NOMO-1 (cell line): ENCODE data around the gene PUSL1.

Experiments
- DNase-seq, 2 experiments: peaks; one replicate each; lab custom pipeline; 2025; ENCODE audit not compliant: unreplicated experiment in 2 of 2; lab: John Stamatoyannopoulos, UW

The PUSL1 gene

DNA sequence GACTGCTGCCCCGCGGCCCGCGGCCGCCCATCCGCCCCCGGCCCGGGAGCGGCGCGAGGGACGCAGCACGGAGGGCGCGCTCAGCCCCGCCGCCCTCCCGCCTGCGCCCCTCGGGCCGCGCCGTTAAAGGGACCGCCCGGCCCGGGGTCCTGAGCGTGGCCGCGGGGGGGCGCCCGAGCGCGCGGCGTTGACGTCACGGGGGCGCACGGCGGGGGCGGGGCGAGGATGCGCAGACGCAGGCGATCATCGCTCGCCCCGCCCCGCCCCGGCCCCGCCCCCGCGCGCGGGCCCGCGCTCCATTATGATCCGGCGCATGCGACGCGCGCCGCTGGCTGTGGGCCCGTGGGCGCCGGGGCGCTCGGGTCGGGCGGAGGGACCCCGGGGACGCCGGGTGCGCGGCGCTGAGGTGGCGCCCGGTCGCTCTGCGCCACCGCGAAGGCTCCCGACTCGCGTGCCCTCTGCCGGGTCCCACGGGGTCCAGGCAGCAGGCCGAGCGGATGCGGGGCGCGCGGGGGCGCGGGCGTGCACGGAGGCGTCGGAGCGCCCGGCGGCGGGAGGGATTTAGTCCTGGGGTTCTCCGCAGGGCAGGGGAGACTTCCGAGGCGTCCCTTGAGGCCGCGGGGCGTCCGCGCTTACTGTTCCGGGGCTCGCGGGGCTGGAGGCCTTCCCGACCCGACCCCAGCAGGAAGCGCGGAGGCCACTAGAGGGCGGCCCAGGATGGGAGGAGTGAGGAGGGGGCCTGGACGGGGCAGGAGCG, 41.0 kb downstream of the PUSL1 start, which contains the start of gene DVL1:
DVL1 (minus strand) TSS at position 163 of the 757 bp plus-strand sequence. CDS start 353 bp downstream, outside the sequence.
- DNase-seq, result peak; percentile 18 to 68

GRCh38 chr1:1351511-1352427, 43.4 kb downstream of the PUSL1 start:
- no peak for DNase-seq

GRCh38 chr1:1352786-1353388, 44.5 kb downstream of the PUSL1 start:
- DNase-seq, result no peak

DNA sequence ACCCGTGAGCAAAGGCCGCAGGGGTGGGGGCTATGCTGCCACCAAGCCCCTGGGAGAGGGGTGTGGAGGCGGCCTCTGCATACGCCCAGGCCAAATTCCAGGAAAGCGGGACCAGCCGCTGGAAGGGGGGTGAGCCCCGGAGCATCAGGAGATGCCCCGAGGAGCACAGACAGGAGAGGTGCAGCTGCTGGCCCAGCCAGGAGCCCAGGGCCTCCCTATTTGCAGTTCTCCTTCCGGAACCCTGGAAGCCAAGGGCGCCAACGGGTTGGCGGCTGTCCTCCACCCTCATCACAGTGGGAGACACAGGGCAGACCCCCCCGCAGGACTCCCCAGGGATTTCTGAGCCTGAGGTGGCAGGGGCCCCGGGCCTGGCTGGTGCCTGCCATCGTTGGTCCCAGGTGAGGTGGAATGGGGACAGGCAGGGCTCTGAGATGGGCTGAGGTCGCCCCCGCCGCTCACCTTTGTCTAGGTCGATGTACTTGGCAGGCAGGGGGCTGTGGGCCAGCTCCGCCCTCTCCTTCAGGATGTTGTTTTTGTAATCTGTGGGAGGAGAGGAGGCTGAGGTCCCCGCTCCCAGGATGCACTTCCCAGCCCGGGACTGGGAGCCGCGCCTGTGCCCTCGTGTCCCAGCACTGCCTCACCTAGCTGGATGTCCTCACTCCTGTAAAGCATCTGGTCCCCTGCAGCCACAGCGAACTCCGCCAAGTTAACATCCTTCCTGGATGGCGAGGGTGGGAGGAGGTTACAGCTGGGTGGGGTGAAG, 45.2 kb downstream of the PUSL1 start:
- DNase-seq, result no peak

GRCh38 chr1:1354271-1355247, 46.2 kb downstream of the PUSL1 start:
- DNase-seq, result no peak

- peak; percentile 34 to 48 for DNase-seq
Observed at GRCh38 chr1:1355416-1355815, 47.0 kb downstream of the PUSL1 start.

DNA sequence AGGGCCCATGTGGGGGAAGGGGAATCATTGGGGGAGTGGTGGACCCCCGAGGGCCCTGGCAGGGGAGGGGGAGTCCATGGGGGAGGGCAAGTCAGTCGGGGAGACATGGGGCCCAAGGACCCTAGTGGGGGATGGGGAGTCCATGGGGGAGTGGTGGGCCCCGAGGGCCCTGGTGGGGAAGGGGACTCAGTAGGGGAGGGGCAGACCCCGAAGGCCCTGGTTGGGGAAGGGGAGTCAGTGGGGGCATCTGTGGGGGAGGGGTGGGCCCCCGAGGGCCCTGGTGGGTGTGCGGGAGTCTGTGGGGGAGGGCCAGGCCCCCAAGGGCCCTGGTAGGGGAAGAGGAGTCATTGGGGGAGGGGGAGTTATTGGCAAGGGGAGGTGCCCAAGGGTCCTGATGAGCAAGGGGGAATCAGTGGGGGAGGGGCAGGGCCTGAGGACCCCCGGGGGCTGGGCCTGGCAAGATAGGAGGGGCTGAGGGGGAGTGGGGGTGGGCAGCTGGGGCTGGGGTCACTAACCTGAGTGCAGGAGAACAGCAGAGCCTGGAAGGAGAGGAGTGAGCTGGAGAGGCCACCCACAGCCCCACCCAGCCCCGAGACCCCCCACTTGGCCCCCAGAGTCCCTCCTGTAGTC, 47.9 kb downstream of the PUSL1 start:
- DNase-seq, result no peak

DNA sequence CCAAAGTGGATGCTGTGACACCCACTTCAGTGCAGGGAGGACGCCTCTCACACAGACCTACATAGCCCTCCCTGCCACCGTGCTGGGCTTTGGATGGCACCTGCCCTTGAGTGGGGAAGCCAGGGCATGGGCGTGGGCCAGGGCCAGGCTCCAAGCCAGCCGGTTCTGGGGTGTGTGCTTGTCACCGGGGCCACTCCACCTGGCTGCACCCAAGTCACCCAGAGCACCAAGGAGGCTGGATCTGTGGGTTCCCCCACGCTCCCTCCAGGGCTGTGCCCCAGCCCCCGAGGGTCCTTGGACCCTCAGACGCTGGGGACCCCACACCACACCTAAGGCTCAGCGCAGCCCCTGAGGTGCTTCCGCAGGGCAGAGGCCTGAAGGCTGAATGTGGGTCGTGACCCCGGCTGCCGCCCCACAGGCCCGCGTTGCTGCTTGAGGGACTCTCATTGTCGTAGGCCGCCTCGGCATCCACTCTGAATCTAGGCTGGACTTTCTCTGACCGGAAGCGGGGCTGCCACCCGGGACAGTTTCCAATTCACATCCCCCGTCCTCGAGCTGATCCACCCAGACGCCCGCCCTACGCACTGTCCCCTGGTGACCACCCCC, 48.5 kb downstream of the PUSL1 start:
- no peak for DNase-seq

- DNase-seq, result no peak
Observed at GRCh38 chr1:1357871-1358432, 49.6 kb downstream of the PUSL1 start.

DNA sequence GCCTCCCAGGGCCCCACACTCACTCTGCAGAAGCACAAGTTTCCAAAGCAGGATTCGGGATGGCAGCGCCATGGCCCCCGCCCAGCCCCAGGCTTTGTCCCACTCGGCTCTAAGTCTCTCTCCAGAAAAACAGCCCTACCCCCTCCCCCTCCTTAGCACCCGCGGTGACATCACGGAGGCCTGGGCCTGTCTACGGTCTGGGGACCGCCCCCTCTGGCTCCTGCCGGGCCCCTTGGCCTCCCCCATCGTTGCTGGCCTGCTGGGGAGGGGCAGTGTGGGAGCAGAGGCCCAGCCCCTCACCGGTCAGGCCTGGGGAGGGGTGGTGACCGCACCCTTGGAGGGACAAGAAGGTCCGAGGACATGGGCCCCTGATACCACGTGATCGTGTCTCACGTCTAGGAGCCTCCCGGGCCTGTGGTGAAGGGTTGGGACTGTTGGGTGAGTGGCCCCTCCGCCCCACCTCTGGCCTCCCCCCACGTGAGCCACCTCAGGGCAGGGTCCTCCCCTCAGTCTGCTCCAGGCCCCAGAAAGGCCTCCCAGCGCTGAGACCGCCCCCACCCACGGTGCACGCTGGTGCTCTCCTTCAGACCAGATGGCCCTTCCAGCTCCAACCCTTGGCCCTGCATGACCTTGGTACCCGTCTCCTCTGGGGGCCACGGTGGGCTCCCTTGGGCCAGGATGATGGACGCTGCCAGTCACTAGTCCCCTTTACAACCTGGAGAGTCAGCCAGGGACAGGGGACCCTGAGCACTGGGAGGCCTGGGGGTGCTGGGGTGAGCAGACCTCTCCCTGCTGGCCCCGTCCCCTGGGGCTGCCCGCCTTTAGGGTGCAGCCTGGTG, 50.3 kb downstream of the PUSL1 start, which contains the start of gene MXRA8:
MXRA8 (minus strand) TSS at position 123 of the 839 bp plus-strand sequence; CDS start at position 72, 51 bp downstream.
- peak in 1 of 2 experiments; percentile 30 for DNase-seq

GRCh38 chr1:1359308-1359663, 50.9 kb downstream of the PUSL1 start:
- no peak for DNase-seq

DNA sequence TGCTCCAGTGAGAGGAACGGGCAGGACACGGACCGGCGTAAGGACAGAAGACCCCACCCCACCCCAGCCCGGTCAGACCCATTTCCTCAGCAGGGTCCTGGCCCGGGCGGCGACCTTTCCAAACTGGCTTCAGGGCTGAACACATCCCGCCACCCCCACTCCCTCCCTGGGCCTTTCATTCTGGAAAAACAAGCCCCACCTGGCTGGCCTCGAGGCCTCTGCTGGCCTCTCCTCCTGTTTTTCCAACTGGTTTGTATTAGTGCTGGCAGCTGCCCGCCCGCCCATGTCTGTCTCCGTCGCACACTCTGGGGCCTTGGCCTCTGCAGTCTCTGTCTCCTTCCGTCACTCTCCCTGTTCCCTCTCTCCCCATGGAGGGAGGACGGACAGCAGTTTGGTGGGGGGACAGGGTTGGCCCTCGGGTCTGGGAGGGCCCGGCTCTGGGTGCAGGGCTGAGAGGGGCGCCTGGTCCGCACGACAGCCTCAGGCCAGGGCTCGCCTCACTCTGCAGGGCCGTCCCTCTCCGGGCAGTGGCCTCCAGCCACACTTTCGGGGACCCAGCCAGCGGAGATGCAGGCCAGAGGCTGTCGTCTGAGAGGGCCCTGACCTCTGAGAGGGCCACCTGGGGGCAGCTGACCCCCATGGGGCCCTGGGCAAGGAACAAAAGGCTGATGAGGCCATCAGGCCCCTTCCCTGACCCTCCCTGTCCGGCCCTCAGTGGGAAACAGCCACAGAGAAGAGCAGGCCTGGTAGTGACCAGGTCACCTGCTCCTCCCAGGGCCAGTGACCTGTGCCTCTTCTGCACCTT, 51.5 kb downstream of the PUSL1 start:
- DNase-seq, result no peak

DNA sequence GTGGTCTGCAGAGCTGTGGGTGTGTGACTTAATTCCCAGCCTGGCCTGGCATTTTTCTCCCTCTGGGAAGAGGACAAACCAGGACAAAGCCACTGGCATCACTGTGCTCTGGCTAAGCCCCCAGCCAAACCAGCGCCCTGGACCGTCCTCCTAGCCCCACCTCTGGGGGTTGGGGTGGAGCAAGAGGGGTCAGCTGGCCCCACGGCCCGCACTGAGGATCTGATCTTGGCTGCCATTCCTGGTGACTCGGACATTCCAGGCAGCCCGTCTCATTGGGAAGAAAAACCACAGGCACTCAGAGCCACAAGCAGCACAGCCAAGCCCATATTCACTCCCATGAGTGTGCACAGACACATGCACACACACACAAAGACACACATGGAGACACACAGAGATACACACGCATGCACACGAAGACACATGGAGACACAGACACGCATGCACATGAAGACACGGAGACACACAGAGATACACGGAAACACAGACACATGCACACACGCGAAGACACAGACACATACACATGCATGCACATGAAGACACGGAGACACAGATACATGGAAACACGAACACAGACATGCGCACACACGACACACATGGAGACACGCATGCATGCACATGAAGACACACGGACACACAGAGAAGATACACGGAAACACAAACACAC, 52.2 kb downstream of the PUSL1 start:
- no peak for DNase-seq
